Prostate gland (tissue), 2 donors: ENCODE measurements around the gene RET.

Experiments
- CTCF ChIP-seq, 4 experiments: fragments of 200-600 bp in 2 of 4; fragments of 450-650 bp in 2 of 4; sonication (generic) in 2 of 4; IDR thresholded peaks; 1 replicate in 3 of 4; 2 replicates in 1 of 4; pipeline ENCODE4 v1.5.1; 2016 to 2019; ENCODE audit warnings: antibody characterized with exemption in 4 of 4, mild to moderate bottlenecking in 2 of 4, moderate library complexity in 2 of 4
- POLR2A ChIP-seq: fragments of 450-650 bp; IDR thresholded peaks from one replicate; pipeline ENCODE4 v1.6.1; 2016; ENCODE audit warnings: antibody characterized with exemption, mild to moderate bottlenecking

- TF ChIP-seq CTCF (IDR thresholded peaks at IDR 0.05) (no peak), POLR2A (no peak)
Measured at GRCh38 chr10:43056568-43057011, 20.3 kb upstream of the RET start.
